GM12873 (cell line): ENCODE data around the gene SNX10.

Source experiments
- TF ChIP-seq, protein P1 (sequence below): IDR thresholded peaks from 2 replicates; pipeline ENCODE4 v1.5.1; 2012; ENCODE audit warnings: low read depth, mild to moderate bottlenecking, moderate library complexity, low read length, control low read depth; ENCODE audit not compliant: insufficient read depth; ENCODE audit errors: missing control alignments

SNX10 gene

GRCh38 chr7:26381476-26382353, 90.1 kb downstream of the SNX10 start:
- TF ChIP-seq, protein P1, sequence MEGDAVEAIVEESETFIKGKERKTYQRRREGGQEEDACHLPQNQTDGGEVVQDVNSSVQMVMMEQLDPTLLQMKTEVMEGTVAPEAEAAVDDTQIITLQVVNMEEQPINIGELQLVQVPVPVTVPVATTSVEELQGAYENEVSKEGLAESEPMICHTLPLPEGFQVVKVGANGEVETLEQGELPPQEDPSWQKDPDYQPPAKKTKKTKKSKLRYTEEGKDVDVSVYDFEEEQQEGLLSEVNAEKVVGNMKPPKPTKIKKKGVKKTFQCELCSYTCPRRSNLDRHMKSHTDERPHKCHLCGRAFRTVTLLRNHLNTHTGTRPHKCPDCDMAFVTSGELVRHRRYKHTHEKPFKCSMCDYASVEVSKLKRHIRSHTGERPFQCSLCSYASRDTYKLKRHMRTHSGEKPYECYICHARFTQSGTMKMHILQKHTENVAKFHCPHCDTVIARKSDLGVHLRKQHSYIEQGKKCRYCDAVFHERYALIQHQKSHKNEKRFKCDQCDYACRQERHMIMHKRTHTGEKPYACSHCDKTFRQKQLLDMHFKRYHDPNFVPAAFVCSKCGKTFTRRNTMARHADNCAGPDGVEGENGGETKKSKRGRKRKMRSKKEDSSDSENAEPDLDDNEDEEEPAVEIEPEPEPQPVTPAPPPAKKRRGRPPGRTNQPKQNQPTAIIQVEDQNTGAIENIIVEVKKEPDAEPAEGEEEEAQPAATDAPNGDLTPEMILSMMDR: no peak

DNA sequence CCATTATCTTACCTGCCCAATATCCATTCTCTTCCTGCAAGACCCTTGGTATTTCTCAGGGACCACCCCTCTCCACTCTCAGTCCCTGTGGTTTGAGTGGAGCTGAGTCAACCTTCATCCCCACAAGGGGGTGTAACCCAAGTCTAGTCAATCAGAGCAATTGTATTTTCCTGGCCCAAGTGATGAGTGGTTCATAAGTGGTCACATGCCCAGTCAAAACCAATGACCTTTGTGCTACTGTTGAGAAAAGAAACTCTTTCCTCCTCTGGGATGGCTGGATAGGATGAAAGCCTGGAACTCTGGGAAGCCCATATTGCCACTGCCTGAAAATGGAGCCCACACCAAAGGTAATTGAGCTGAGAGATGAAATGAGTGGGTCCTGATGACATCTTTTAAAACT, 93.6 kb downstream of the SNX10 start:
- TF ChIP-seq, protein P1: no peak

DNA sequence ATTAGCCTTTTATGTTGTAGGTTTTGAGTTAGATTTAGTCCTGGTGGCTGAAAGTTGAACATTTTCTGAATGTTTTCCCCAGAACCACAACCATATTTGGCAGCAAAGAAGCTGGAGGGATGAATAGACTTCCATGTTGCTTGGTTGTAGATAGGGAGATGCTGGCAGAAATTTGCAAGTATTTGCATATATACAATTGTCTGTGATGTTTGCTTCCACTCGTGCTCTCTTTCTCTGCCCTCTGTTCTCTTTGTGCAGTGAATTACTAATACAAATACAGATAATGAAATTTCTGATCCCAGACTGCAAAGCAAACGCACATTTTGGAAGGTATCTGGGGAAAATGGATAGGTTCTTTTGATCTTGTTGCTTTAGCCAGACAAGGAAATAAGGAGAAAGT, 96.1 kb downstream of the SNX10 start:
- TF ChIP-seq, protein P1: no peak

DNA sequence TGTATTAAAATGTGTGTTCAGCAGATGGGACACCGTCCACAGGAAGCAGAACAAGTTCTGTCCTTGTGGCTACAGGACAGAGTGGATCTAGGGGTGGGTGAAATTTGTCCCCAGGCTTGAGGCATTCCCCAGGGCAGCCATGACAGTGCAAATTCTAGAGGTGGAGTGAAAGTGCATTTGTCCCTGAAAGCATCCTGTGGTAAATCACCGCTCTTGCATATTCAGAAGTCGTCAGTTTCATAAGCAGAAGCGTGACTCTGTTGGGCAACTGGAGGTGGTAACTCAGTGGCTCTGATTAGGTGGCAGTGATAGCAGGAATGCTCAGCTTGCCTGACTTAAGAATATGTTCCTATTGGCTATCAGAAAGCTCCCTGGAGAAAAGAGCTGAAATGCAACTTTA, 96.6 kb downstream of the SNX10 start:
- TF ChIP-seq, protein P1: no peak

DNA sequence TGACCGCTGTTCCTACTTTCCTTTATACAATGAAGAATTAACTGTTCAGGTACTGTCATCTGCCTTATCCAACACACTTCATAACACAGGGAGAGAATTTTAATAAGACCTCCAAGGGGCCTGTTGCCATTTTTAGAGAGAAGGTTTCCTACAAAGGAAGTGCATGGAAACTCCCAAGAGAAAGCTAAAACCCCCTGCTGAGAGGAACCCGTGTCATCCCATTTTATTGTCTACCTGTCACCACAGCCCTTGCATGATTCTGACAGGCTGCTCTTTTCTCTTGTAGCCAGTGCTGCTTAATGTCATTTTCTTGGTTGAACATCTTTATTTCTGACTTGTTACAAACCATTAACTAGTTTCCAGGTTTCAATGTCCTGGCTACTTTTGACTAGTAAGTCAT, 98.4 kb downstream of the SNX10 start:
- TF ChIP-seq, protein P1: no peak

- TF ChIP-seq, protein P1: no peak
These were observed 102.2 kb downstream of the SNX10 start for GRCh38 chr7:26393818-26394217.

DNA sequence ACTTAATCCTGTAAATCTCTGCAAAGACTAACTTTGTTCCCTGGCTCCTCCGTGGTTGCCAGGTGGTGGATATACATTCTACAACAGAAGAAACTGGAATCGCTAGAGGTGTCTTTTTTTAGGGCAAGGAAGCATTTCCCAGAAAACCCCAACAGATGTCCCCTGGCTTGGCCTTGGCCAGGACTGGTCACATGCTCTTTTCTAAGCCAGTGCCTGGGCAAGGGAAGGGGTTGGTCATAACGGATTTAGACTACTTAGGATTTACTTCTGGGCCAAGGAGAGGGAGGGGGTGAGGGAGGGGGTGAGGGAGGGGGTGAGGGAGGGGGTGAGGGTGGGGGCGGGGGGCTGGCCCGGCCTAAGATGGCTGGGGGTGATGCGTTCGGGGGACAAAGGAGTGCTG, 105.7 kb downstream of the SNX10 start:
- TF ChIP-seq, protein P1: no peak
